Stimulated activated CD4-positive, alpha-beta T cell treated with anti-CD3 and anti-CD28 coated beads, Interleukin-4, amount 100 ng/mL, for 24 hours (primary cell): ENCODE measurements around the gene OR52E6.

Experiments
- DNase-seq: peaks from one replicate; pipeline ENCODE4 v3.0.0-alpha.2; 2020

OR52E6 gene

GRCh38 chr11:5841797-5842196, at the start of gene OR52E6:
Gene OR52E6, minus strand, starts transcription at chr11:5841897. Its CDS starts 0 bp downstream, at chr11:5841897.
- no peak for DNase-seq

- no peak for DNase-seq
These were observed 49.6 kb upstream of the OR52E6 start for GRCh38 chr11:5891216-5891800.

- DNase-seq, result no peak
These were observed 46.0 kb upstream of the OR52E6 start for GRCh38 chr11:5887661-5888060.

GRCh38 chr11:5887172-5887571, 45.5 kb upstream of the OR52E6 start:
- DNase-seq, result no peak

- no peak for DNase-seq
These were observed 40.1 kb upstream of the OR52E6 start for GRCh38 chr11:5881756-5882155.

- no peak for DNase-seq
These were observed 38.6 kb upstream of the OR52E6 start, which contains the start of gene OR52E4 for GRCh38 chr11:5880329-5880728. Gene OR52E4, plus strand, starts transcription at chr11:5880629. Its CDS starts 3,664 bp downstream, at chr11:5884293.

- DNase-seq, result no peak
These were observed 36.9 kb upstream of the OR52E6 start for GRCh38 chr11:5878564-5878963.

- DNase-seq, result no peak
These were observed 24.1 kb upstream of the OR52E6 start for GRCh38 chr11:5865826-5866225.

- DNase-seq, result no peak
These were observed 15.9 kb upstream of the OR52E6 start, which contains the start of gene OR52E8 for GRCh38 chr11:5857590-5857989. Gene OR52E8, minus strand, starts transcription at chr11:5857690. Its CDS starts 0 bp downstream, at chr11:5857690.

GRCh38 chr11:5851002-5851401, 9.3 kb upstream of the OR52E6 start:
- DNase-seq, result no peak

- DNase-seq, result no peak
These were observed 6.0 kb upstream of the OR52E6 start for GRCh38 chr11:5847711-5848110.

- no peak for DNase-seq
These were observed 5.0 kb upstream of the OR52E6 start for GRCh38 chr11:5846701-5847100.

- DNase-seq, result no peak
These were observed 4.0 kb downstream of the OR52E6 start for GRCh38 chr11:5837695-5838094.

- DNase-seq, result no peak
These were observed 8.3 kb downstream of the OR52E6 start for GRCh38 chr11:5833446-5833845.

- no peak for DNase-seq
These were observed 10.4 kb downstream of the OR52E6 start for GRCh38 chr11:5831196-5831829.

- no peak for DNase-seq
These were observed 23.3 kb downstream of the OR52E6 start for GRCh38 chr11:5818245-5818886.

GRCh38 chr11:5815534-5815933, 26.2 kb downstream of the OR52E6 start:
- DNase-seq, result no peak

GRCh38 chr11:5809905-5810795, 31.5 kb downstream of the OR52E6 start:
- DNase-seq, result no peak

GRCh38 chr11:5809122-5809519, 32.6 kb downstream of the OR52E6 start:
- DNase-seq, result no peak

GRCh38 chr11:5808500-5809121, 33.1 kb downstream of the OR52E6 start, which contains the start of gene OR52N2:
Gene OR52N2, plus strand, starts transcription at chr11:5808924. Its CDS starts 11,412 bp downstream, at chr11:5820336.
- peak; percentile 75 for DNase-seq

GRCh38 chr11:5807580-5807979, 34.1 kb downstream of the OR52E6 start:
- DNase-seq, result no peak

GRCh38 chr11:5803982-5804381, 37.7 kb downstream of the OR52E6 start:
- no peak for DNase-seq

- no peak for DNase-seq
These were observed 45.2 kb downstream of the OR52E6 start for GRCh38 chr11:5796541-5796940.
